ENCODE data around the gene ERP44.

The ERP44 gene

GRCh38 chr9:99986642-99987041 is 112.2 kb downstream of the ERP44 start:
- no peak for DNase-seq (ENCODE audit: low read depth in 1 of 2, low spot score in 1 of 2)
- Histone ChIP-seq H3K27me3 (ENCODE audit: insufficient read depth, poor library complexity, severe bottlenecking) (no peaks in the 10 kb centered on the region), H3K27ac (replicated peaks) (no peak overlapping the region), H3K4me3 (replicated peaks; ENCODE audit: insufficient read depth, low read length) (no peak overlapping the region)
- TF ChIP-seq SPI1 (IDR thresholded peaks at IDR 0.05; ENCODE audit: borderline replicate concordance, low read depth) (no peak), REST (IDR thresholded peaks at IDR 0.05; ENCODE audit: insufficient replicate concordance, low read depth) (no peak), GABPA (IDR thresholded peaks at IDR 0.05; ENCODE audit: low read depth) (no peak), POLR2AphosphoS5 (IDR thresholded peaks at IDR 0.05; ENCODE audit: low read depth) (no peak), CTCF (IDR thresholded peaks at IDR 0.05; ENCODE audit: insufficient read depth, low read length) (no peak)

GRCh38 chr9:99980598-99980997 is 118.2 kb downstream of the ERP44 start:
- no peak overlapping the region for H3K27ac ChIP-seq (replicated peaks)
- TF ChIP-seq SPI1 (IDR thresholded peaks at IDR 0.05; ENCODE audit: borderline replicate concordance, low read depth), result no peak
- TF ChIP-seq POLR2AphosphoS5 (IDR thresholded peaks at IDR 0.05; ENCODE audit: low read depth), result no peak
- no peak for TF ChIP-seq CTCF (IDR thresholded peaks at IDR 0.05; ENCODE audit: insufficient read depth, low read length)
- no peak for TF ChIP-seq REST (IDR thresholded peaks at IDR 0.05; ENCODE audit: insufficient replicate concordance, low read depth)
- TF ChIP-seq GABPA (IDR thresholded peaks at IDR 0.05; ENCODE audit: low read depth), result no peak
- H3K4me3 ChIP-seq (replicated peaks; ENCODE audit: insufficient read depth, low read length), result no peak overlapping the region
- no peak for DNase-seq (ENCODE audit: low read depth in 1 of 2, low spot score in 1 of 2)
- H3K27me3 ChIP-seq (ENCODE audit: insufficient read depth, poor library complexity, severe bottlenecking), result no peaks in the 10 kb centered on the region

GRCh38 chr9:99978221-99978620 is 120.6 kb downstream of the ERP44 start:
- TF ChIP-seq CTCF (IDR thresholded peaks at IDR 0.05; ENCODE audit: insufficient read depth, low read length), result no peak
- TF ChIP-seq GABPA (IDR thresholded peaks at IDR 0.05; ENCODE audit: low read depth), result no peak
- no peak for TF ChIP-seq REST (IDR thresholded peaks at IDR 0.05; ENCODE audit: insufficient replicate concordance, low read depth)
- TF ChIP-seq POLR2AphosphoS5 (IDR thresholded peaks at IDR 0.05; ENCODE audit: low read depth), result no peak
- TF ChIP-seq SPI1 (IDR thresholded peaks at IDR 0.05; ENCODE audit: borderline replicate concordance, low read depth), result no peak
- H3K4me3 ChIP-seq (replicated peaks; ENCODE audit: insufficient read depth, low read length), result no peak overlapping the region
- no peak overlapping the region for H3K27ac ChIP-seq (replicated peaks)
- DNase-seq (ENCODE audit: low read depth in 1 of 2, low spot score in 1 of 2), result no peak
- no peaks in the 10 kb centered on the region for H3K27me3 ChIP-seq (ENCODE audit: insufficient read depth, poor library complexity, severe bottlenecking)
